ENCODE measurements around the gene POLR3C. TPM values are rescaled to one million over a fixed set of nuclear protein-coding genes. Genes with fewer than 3 reads are reported as not detected.

The POLR3C gene
- total and polyA plus RNA-seq, 2 of the 13 experiments (the other 11 are each of a cell fraction or from before 2014, with no cell fraction given): 15.5 to 24.3 TPM

DNA sequence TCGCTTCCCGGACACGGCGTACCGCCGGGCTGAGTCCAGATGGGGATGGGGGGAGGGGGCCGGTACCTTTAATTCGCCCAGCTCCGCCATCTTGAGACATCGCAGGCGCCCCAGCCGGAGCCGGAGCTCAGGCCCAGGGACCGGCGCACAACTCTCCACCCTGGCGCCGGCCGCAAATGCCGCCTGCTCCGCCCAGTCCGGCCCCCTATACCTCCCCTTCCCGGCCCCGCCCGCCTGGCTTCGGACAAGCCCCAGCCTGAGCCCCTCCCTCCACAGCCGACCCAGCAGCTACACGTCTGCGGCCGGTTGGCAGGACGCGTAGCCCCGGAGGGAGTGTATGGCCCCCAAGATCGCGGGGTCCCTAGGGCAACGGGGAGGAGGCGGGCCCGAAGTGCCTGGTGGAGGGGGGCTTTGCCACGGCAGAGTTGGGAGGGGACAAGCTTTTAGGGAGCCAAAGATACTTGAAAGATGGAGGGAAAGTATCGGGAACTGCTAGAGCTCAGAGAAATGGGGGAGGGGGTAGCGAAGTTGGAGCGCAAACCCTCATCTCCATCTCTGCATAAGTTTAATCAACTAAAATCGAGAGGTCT is 35.0 kb downstream of the POLR3C start, which contains the start of gene PIAS3 (continued):
- TF ChIP-seq, protein P1, sequence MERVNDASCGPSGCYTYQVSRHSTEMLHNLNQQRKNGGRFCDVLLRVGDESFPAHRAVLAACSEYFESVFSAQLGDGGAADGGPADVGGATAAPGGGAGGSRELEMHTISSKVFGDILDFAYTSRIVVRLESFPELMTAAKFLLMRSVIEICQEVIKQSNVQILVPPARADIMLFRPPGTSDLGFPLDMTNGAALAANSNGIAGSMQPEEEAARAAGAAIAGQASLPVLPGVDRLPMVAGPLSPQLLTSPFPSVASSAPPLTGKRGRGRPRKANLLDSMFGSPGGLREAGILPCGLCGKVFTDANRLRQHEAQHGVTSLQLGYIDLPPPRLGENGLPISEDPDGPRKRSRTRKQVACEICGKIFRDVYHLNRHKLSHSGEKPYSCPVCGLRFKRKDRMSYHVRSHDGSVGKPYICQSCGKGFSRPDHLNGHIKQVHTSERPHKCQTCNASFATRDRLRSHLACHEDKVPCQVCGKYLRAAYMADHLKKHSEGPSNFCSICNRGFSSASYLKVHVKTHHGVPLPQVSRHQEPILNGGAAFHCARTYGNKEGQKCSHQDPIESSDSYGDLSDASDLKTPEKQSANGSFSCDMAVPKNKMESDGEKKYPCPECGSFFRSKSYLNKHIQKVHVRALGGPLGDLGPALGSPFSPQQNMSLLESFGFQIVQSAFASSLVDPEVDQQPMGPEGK (CRISPR knock-in tag; IDR thresholded peaks at IDR 0.05): peak; percentile 96
- TF ChIP-seq YEATS2 (CRISPR knock-in tag; IDR thresholded peaks at IDR 0.05; ENCODE audit: borderline replicate concordance) (0 out of 2 replicates have a peak, but pooled peaks have one; percentile 18), RBFOX2 (IDR thresholded peaks at IDR 0.05; ENCODE audit: low read depth, low read length) (peak; percentile 62; the same call in 1 of the 2 replicates), SPEN (CRISPR knock-in tag; IDR thresholded peaks at IDR 0.05; ENCODE audit: low read depth) (peak; percentile 10; the same call in 1 of the 2 replicates), ZNF709 (CRISPR knock-in tag; IDR thresholded peaks at IDR 0.05) (peak; percentile 62; the same call in 1 of the 2 replicates), GABPA (IDR thresholded peaks at IDR 0.05; ENCODE audit: low read depth, low read length) (no peak), GABPA (CRISPR knock-in tag; IDR thresholded peaks at IDR 0.05; ENCODE audit: low read depth) (0 out of 2 replicates have a peak, but pooled peaks have one; percentile 4), MLLT10 (CRISPR knock-in tag; IDR thresholded peaks at IDR 0.05) (no peak), SRSF4 (IDR thresholded peaks at IDR 0.05; ENCODE audit: low read depth, low read length, poor library complexity, severe bottlenecking) (no peak), FOXC1 (CRISPR knock-in tag; IDR thresholded peaks at IDR 0.05; ENCODE audit: borderline replicate concordance) (peak; percentile 62; the same call in 1 of the 2 replicates), ZNF329 (CRISPR knock-in tag; IDR thresholded peaks at IDR 0.05; ENCODE audit: low read depth) (no peak), ZNF225 (CRISPR knock-in tag; IDR thresholded peaks at IDR 0.05) (no peak), NFYB (CRISPR knock-in tag; IDR thresholded peaks at IDR 0.05) (no peak), ZNF556 (CRISPR knock-in tag; IDR thresholded peaks at IDR 0.05; ENCODE audit: borderline replicate concordance) (no peak; the same call in 1 of the 2 replicates), KLF12 (CRISPR knock-in tag; IDR thresholded peaks at IDR 0.05; ENCODE audit: borderline replicate concordance) (peak; percentile 44; the same call in 1 of the 2 replicates), ZMYM2 (CRISPR knock-in tag; IDR thresholded peaks at IDR 0.05) (no peak), ZNF777 (CRISPR knock-in tag; IDR thresholded peaks at IDR 0.05) (peak; percentile 36), TARDBP (CRISPR knock-in tag; IDR thresholded peaks at IDR 0.05) (peak; percentile 74), YEATS4 (CRISPR knock-in tag; IDR thresholded peaks at IDR 0.05; ENCODE audit: borderline replicate concordance) (peak; percentile 31; the same call in 1 of the 2 replicates), ZMYM3 (CRISPR knock-in tag; IDR thresholded peaks at IDR 0.05) (peak; percentile 80), ZNF7 (CRISPR knock-in tag; IDR thresholded peaks at IDR 0.05) (no peak), RBM39 (IDR thresholded peaks at IDR 0.05; ENCODE audit: low read depth, low read length, poor library complexity, severe bottlenecking) (no peak)
- TF ChIP-seq, protein P2, sequence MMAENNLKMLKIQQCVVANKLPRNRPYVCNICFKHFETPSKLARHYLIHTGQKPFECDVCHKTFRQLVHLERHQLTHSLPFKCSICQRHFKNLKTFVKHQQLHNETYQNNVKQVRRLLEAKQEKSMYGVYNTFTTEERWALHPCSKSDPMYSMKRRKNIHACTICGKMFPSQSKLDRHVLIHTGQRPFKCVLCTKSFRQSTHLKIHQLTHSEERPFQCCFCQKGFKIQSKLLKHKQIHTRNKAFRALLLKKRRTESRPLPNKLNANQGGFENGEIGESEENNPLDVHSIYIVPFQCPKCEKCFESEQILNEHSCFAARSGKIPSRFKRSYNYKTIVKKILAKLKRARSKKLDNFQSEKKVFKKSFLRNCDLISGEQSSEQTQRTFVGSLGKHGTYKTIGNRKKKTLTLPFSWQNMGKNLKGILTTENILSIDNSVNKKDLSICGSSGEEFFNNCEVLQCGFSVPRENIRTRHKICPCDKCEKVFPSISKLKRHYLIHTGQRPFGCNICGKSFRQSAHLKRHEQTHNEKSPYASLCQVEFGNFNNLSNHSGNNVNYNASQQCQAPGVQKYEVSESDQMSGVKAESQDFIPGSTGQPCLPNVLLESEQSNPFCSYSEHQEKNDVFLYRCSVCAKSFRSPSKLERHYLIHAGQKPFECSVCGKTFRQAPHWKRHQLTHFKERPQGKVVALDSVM (CRISPR knock-in tag; IDR thresholded peaks at IDR 0.05): no peak
- TF ChIP-seq, protein P3, sequence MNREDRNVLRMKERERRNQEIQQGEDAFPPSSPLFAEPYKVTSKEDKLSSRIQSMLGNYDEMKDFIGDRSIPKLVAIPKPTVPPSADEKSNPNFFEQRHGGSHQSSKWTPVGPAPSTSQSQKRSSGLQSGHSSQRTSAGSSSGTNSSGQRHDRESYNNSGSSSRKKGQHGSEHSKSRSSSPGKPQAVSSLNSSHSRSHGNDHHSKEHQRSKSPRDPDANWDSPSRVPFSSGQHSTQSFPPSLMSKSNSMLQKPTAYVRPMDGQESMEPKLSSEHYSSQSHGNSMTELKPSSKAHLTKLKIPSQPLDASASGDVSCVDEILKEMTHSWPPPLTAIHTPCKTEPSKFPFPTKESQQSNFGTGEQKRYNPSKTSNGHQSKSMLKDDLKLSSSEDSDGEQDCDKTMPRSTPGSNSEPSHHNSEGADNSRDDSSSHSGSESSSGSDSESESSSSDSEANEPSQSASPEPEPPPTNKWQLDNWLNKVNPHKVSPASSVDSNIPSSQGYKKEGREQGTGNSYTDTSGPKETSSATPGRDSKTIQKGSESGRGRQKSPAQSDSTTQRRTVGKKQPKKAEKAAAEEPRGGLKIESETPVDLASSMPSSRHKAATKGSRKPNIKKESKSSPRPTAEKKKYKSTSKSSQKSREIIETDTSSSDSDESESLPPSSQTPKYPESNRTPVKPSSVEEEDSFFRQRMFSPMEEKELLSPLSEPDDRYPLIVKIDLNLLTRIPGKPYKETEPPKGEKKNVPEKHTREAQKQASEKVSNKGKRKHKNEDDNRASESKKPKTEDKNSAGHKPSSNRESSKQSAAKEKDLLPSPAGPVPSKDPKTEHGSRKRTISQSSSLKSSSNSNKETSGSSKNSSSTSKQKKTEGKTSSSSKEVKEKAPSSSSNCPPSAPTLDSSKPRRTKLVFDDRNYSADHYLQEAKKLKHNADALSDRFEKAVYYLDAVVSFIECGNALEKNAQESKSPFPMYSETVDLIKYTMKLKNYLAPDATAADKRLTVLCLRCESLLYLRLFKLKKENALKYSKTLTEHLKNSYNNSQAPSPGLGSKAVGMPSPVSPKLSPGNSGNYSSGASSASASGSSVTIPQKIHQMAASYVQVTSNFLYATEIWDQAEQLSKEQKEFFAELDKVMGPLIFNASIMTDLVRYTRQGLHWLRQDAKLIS (CRISPR knock-in tag; IDR thresholded peaks at IDR 0.05): no peak
